ENCODE results near the gene CLN5.

DNA sequence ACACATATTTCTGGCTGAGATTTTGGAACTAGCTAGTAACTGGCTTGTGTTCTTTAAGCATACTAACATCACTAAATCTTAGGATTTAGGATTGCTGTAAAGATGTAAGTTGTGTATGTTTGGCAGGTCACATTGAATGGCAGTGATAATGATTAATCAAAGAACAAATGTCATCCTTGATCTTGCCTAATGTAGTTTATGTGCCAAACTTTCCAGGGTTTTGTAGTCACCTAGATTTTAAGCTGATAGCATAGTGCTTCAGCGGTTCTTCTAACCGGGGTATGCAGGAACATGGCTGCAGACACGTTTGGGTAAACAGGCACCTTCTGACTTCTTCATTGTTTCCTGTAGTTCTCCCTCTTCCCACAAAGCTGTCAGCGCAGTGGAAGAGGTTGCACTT lies 9.7 kb downstream of the CLN5 start:
- TF ChIP-seq, protein P1, sequence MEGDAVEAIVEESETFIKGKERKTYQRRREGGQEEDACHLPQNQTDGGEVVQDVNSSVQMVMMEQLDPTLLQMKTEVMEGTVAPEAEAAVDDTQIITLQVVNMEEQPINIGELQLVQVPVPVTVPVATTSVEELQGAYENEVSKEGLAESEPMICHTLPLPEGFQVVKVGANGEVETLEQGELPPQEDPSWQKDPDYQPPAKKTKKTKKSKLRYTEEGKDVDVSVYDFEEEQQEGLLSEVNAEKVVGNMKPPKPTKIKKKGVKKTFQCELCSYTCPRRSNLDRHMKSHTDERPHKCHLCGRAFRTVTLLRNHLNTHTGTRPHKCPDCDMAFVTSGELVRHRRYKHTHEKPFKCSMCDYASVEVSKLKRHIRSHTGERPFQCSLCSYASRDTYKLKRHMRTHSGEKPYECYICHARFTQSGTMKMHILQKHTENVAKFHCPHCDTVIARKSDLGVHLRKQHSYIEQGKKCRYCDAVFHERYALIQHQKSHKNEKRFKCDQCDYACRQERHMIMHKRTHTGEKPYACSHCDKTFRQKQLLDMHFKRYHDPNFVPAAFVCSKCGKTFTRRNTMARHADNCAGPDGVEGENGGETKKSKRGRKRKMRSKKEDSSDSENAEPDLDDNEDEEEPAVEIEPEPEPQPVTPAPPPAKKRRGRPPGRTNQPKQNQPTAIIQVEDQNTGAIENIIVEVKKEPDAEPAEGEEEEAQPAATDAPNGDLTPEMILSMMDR (IDR thresholded peaks at IDR 0.05): no peak
- TF ChIP-seq POLR2AphosphoS5 (IDR thresholded peaks at IDR 0.05; ENCODE audit: low read depth, low read length) (no peak), SIN3A (IDR thresholded peaks at IDR 0.05; ENCODE audit: borderline replicate concordance, insufficient read depth, low read depth, low read length) (no peak), TCF7L2 (IDR thresholded peaks at IDR 0.05; ENCODE audit: low read depth, low read length) (no peak)
- TF ChIP-seq, protein P2, sequence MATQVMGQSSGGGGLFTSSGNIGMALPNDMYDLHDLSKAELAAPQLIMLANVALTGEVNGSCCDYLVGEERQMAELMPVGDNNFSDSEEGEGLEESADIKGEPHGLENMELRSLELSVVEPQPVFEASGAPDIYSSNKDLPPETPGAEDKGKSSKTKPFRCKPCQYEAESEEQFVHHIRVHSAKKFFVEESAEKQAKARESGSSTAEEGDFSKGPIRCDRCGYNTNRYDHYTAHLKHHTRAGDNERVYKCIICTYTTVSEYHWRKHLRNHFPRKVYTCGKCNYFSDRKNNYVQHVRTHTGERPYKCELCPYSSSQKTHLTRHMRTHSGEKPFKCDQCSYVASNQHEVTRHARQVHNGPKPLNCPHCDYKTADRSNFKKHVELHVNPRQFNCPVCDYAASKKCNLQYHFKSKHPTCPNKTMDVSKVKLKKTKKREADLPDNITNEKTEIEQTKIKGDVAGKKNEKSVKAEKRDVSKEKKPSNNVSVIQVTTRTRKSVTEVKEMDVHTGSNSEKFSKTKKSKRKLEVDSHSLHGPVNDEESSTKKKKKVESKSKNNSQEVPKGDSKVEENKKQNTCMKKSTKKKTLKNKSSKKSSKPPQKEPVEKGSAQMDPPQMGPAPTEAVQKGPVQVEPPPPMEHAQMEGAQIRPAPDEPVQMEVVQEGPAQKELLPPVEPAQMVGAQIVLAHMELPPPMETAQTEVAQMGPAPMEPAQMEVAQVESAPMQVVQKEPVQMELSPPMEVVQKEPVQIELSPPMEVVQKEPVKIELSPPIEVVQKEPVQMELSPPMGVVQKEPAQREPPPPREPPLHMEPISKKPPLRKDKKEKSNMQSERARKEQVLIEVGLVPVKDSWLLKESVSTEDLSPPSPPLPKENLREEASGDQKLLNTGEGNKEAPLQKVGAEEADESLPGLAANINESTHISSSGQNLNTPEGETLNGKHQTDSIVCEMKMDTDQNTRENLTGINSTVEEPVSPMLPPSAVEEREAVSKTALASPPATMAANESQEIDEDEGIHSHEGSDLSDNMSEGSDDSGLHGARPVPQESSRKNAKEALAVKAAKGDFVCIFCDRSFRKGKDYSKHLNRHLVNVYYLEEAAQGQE (IDR thresholded peaks at IDR 0.05; ENCODE audit: insufficient read depth in 1 of 2, low read depth in 2 of 2, low read length in 1 of 2): no peak
